HG02678 (cell line): Measurements from ENCODE around the gene MGLL.

Source experiments
- ATAC-seq: cut with Tn5 transposase; IDR thresholded peaks from one replicate; pipeline ENCODE4 v1.9.1; 2021; ENCODE audit warnings: mild to moderate bottlenecking, moderate library complexity; ENCODE audit not compliant: unreplicated experiment

The MGLL gene

DNA sequence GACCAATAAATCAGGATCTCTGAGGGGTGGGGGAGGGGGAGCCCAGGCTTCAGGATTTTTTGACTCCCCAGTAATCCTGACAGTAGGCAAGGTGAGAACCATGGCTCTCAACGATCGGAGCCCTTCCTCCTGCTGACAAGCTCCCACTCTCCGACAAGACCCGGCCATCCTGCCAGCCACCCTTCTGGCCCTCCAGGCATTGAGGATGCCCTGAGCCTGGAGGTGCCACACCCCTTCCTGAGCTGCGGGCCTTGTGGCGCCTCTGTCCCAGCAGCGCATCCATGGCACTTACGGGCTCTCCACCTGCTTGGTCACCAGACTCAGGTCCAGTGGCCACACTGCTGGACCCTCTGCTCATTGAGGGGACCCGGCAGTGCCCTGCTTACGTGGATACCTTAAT, 46.0 kb downstream of the MGLL start:
- ATAC-seq: no peak

DNA sequence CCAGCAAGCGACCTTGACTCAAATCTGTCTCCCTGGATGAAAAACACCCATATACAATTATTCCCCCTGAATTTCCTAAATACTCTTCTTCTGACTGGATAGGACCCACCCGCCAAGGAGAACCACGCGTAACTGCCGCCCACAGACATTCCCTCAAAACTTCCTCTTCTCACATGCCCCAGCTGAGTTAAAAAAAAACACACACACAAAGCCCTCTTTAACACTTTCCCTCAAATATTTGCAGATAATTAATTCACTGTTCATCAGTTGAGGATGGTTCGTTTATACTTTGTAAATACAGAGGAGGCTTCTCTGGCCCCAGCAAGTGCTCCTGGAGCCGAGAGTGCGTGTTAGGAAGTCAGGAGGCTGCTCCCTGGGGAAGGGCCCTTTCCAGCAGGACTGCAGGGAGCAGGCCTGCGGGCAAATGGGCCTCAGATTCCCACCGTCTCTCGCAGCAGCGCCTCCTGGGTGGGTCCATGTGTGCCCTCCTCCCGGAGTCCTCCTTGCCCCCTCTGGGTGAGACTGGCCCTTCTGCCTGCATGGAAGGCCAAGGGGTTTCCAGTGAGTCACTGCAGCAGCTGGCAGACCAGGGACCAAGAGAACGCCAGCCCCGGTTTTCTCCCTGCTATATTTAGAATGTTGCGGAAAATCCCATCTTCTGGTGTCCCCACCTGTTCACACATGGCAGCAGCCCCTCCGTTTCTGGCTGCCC, 46.8 kb downstream of the MGLL start:
- ATAC-seq: no peak

DNA sequence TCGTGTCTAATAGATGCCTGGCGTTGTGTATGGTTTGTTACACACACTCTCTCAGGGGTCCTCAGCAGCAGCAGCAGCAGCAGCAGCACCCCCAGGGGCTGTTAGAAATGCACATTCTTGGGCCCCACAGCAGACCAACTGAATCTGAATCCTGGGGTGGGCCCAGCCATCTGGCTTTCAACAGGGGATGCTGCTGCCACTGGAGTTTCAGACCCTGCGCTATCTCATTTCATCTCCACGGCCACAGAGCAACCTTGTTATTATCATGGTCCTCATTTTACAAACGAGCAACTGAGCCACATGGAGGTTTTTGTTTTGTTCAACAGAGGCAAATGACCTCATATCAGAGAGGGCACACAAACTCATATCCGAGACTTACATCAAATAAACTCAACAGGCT, 47.7 kb downstream of the MGLL start:
- ATAC-seq: no peak

DNA sequence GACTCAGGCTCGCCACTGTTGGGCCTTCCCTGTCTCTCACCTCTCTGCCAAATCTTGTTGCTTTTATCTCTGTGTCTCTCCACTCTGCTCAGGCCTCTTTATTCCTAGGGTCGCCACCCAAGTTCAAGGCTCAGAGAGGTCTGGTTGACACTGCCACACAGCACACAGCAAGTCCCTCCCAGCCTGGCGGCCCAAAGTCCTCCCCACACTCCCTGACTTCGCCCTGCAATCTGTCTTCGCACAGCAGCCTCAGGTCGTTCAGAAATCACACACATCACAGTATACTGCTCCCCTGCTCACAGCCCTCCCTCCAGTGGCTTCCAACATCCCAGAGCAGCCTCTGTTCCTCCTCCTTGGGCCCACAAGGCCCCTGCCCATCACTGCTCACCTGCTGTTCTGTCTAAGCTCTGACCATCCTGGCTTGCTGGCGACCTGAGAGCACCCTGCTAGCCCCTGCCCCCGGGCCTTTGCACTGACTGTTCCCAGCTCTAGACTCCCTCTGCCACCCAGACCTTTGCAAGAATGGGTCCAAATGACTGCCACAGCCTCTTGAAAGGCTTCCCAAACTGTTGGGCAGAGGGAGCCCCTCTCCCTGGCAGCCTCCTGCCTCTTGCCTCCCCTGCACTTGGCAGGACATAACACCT, 48.4 kb downstream of the MGLL start:
- no peak for ATAC-seq

DNA sequence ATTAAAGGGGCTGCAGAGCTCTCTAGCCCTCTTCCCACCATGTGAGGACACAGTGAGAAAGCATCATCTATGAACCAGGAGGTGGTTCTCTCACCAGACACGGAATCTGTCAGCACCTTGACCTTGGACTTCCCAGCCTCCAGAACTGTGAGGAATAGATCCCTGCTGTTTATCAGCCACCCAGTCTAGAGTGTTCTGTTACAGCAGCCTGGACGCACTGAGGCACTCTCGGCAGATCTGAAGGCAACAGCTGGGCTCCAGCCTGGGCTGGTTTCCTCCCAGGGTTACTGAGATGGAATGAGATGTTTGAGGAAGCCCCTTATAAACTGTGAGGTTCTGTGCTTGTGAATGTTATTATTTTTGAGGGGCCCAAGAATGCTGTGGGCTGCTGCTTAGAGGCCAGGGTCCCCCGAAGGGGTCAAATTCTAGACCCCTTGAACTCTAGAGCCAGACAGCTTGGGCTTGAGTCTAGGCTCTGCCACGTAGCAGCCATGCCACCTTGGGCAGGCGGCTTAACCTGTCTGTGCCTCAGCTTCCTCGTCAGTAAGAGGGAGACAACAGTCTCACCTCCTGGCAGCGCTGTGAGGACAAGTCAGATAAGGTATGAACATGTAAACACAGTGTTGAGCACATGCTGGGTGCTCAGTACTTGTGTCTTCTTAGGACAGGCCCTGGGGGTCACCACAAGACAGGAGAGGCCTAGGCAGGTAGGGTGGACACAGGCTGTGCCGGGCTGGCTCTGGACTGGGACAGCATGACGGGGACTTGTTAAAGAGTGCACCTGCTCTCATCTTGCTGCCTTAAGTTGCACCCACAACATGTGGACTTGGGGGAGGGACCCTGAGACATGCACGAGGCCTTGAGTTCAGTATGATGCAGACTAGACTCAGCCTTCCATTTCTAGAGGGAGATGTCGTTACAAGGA, 49.2 kb downstream of the MGLL start:
- no peak for ATAC-seq

DNA sequence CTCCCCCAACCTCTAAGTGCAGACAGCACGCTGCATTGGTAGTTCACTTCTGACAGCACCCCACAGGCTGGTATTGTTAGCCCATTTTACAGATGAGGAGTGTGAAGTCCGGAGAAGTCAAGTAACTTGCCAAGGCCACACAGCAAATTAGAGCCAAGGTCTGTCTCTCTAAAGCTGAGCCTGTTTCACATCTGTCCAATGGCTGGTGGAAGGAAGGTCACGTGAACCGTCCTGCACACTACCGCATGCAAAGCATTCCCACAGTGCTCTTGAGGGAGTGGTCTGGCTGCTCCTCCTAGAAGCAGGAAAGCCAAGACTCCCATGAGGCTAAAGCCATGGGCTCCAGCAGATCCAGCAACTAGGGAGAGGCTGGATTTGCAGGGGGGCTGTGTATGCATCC, 50.0 kb downstream of the MGLL start:
- no peak for ATAC-seq

DNA sequence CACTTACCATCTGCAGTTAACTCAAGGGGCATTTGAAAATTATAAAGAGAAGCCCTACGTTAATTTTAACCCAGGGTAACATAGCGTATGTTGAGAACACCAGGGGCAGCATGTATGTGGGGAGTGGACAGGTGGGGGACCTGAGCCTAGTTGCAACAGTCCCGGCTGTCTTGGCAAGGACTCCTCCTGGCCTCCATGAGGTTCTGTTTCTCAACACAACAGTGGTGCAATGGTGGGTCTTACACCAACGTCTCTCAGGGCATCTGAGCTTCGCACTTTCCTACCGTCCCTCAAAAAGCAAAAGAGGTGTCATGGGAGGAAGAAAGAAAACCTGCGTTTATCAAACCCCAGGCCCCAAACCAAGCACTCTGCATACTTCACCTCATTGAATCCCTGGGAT, 50.6 kb downstream of the MGLL start:
- no peak for ATAC-seq

DNA sequence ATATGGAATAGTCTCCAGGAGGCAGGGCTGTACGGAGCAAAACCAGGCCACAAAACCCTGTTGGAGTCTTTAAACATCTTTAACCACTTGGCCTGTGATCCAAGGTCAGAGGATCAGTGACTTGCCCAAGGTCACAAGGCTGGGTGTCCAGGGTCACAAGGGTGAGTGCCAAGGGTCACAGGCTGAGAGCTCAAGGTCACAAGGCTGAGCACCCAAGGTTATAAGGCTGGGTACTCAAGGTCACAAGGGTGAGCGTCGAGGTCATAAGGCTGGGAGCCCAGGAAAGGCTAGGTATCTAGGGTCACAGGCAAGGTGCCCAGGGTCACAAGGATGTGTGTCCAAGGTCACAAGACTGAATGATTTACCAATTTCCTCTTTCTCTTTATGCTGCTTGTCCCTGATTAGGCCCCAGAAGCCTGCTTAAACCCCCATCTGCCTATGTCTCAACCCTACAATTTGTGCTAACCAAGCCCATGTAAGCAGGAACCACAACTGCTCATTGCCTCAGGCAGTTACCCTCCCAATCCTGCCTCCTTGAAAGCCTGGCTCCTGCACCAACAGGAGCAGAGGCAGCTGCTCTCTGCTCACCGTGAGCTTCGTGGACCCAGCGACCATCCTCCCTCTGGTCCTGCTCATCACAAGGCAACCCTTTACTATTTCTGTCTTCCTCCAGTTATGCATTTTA, 51.5 kb downstream of the MGLL start:
- ATAC-seq: no peak

DNA sequence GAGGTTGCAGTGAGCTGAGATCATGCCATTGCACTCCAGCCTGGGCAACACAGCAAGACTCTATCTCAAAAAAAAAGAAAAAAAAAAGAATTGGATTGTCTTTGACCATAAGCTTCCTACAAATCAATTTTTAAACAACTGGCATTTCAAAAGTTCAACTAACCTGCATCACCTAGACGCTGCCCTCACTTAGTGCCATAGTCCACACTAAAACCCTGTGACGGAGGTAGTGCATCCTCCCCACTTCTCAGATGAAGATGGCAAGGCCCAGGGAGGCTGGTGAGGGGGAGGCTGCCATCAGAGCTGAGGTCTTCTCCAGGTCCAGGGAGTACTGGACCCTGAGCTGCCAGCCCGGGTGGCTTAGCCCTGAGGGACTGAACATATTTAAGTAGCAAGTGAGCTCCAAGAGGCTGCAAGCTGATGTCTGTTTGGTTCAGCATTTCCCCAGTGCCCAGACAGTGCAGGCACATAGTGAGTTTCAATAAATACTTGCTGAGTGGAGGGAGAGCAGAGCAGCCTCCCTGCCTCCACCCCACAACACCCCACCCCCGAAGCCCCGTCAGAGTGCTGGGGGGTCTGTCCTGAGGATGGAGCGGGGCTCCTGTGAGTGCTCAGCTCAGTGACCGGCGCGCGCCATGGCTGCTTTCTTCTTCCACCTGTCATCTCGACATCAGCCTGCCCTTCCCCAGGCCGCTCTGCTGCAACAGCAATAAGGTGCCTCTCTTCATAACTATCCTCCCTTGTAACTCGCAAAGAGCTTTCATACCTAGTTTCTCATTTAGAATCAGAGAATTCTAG, 52.8 kb downstream of the MGLL start:
- ATAC-seq: no peak

DNA sequence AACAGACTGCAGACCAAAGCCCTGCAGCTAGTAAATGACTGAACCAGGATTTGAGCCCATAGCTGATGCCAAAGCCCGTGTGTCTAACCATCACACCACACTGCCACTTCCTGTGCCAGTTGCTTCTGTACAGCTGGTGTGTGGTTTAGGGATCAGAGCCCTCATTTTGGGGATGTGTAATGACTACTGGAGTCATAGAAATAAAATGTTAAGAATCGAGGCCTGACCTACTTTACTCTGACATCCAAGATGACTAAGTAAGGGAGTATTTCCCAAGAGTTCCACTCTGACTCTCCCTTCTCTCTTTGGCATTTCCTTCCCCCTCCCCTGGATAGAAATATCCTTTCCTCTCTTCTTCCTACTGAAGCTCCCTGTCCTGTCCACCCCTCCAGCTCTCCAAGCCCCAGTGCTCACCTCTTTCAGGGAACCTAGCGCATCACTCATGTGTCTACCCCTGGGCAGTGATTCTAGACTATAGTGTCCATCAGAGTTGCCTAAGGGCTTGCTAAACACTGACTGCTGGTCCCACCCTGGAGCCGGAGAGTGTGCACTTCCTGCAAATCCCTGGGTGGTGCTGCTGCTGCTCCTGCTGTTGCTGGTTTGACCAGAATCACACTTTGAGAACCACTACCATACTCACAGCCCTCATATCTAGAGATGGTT, 53.8 kb downstream of the MGLL start:
- no peak for ATAC-seq

DNA sequence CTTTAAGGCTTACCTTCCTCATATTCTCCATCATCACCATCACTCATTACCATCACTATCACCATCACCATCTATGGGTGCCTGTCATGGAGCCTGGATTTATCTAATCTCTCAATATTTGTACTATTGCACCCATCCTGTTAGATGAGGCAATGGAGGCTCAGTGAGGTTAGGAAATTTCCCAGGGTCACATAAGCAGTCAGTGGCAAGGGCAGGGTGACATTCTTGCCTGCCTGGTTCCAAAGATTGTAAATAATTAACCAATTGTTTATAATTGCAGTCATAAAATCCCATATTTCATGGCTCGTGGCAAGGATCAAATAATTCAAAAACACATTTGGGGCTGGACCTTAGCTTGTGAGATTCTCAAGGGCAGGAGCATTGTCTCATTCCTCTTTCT, 55.2 kb downstream of the MGLL start:
- no peak for ATAC-seq

DNA sequence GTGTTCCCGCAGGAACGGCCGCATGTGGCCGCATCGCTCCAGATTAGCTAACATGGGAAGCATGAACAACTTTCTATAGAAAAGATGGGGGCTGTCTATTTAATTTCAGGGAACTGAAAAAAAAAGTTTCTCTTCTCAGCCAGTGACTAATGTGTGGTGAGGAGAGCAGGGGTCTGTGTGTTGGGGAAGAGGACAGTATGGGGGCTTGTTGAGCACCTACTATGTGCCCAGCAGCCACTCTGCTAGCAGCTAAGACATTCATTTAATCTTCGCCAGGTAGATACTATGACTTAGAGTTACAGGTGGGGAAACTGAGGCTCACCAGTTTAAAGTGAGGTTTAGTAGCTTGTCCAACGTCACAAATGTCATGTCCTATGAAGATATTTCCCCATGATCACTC, 56.6 kb downstream of the MGLL start:
- ATAC-seq: no peak

DNA sequence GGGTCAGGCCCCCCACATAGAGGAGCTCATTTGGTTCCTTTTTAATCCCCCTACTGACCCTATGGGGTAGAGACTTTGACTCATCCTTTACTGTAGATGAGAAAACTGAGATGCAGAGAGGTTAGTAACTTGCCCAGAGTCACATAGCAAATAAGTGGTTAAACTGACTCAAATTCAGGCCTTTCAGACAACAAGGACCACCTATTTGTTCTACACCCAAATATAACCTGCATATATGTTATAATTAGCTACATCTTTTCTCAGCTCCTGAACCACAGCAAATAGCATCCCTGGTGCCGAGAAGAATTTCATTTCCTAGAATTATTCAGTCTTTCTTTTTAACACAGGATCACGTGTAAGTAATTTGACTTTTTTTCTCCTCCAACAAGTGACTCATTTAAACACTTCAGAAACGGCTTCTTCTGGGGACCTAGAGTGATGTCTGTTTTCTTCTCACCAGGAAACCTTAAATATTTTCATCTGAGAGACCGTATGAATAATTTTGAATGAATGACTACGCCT, 57.4 kb downstream of the MGLL start:
- no peak for ATAC-seq

DNA sequence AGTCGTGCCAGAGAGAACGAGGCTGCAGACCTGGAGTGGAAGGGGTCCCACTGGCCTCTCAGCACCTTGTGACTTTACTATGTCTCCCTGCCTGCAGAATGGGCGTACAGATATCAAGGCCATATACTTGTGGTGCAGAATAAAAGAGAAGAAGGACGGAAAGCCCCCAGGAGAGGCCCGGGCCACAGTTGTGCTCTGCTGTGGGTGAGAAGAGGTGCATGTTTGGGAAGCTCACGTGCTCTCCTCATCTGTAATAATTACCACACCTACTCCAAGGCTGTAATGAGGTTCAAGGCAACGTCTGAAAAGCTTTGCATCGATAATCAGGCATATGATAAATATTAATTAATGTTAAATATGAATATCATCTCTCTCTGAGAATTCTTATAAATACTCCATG, 58.0 kb downstream of the MGLL start:
- no peak for ATAC-seq

DNA sequence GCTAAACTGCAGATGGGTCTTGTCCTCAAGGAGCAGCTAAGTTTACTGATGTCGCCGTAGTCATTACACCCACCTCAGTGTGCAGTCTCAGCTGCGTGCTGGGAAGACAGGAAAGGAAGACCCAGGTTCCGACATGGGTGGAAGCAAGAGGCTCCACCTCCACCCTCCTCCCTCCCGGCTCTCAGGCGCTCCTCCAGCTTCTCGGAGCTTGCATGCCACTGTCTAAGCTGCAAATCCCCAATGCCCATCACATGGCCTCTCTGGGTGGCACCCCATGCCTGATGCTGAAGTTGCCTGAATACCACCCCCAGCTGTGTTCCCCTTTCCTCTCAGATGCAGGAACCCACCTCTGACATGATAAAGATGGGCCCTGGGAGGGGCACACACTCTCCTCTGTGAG, 58.5 kb downstream of the MGLL start:
- ATAC-seq: no peak

DNA sequence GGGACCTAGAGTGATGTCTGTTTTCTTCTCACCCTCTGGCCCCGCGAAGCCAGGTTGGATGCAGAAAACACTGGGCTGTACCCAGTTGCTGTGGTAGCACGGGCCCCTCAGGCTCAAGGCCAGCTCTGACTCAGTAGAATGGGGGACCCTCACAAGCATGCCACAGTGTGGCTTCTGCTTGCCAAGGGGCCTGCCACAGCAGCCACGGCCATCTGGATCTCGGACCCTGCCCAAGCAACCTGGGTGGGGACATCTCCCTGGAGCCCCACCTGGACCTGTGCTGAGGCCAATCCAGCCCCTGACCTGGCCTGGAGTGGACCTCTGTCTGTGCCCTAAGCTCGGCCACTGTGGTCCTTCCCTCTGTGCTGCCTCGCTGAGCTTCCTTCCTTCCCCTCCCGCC, 59.0 kb downstream of the MGLL start:
- no peak for ATAC-seq

DNA sequence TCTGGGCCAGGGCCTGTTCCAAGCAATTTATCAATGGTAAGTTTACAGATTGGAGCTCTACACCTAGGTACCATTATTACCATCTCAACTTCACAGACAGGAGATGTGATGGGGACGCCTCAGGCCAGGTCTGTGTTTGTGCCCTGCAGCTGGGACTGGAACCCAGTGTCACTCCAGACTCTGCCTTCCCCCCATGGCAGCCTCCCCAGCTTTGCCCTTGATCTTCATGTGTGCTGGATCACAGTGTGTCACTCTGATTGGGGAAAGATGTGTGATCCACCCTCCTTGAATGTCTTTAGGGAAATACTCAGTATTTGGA, 59.6 kb downstream of the MGLL start:
- ATAC-seq: no peak

DNA sequence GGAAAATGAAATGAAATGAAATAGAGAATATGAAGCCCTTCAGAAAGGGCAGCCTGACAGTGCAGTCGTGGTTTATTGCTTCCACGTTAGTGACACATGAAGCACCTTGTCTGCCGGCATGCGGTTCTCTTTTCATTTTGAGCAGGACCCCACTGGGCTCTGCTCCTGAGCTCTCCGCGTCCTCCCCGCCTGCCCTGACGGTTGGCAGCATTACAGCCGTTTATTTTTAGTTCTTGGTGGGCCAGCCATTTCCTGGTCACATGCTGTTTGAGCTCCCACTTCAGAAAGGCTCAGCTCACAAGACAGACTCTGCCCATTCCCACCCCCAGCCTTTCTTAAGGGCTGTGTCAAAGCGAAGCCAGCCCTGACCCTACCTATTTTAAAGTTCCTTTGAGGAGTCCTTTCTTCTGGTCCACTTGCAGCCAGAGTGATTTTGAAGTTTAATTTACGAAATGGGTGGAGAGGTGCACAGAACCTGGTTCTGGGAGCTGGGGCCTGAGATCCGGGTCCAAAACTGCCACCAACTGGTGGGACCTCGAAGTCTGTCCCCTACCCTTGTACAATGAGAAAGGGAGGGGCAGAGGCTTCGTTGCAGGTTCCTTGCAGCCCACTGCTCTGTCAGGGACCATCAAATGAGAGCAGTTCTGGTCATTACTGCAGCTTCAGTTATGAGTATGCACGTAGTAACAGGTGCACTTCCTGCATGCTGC, 60.1 kb downstream of the MGLL start:
- ATAC-seq: peak; percentile 72

DNA sequence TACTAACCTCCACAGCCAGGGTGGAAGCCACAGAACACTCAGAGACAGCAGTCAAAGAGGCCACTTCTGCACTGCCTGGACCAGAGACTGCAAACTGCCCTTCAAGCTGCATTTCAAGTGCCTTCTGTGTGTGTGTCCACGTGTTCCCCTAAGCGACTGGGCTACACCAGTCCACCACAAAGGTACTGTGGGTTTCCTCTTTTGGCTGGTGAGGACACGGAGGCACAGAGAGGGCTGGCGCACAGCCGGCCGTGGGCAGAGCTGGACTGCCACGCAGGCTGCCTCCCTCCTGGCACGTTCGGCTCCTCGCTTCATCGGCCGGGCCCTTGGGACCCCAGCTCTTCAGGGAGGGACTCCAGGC, 60.9 kb downstream of the MGLL start:
- ATAC-seq: peak; percentile 28
